ENCODE results near the gene AK1. TPM values are rescaled to one million over a fixed set of nuclear protein-coding genes. Genes with fewer than 3 reads are reported as not detected.

The AK1 gene
- polyA plus RNA-seq, 4 donors: 11.6 to 60.6 (median 51.7) TPM

DNA sequence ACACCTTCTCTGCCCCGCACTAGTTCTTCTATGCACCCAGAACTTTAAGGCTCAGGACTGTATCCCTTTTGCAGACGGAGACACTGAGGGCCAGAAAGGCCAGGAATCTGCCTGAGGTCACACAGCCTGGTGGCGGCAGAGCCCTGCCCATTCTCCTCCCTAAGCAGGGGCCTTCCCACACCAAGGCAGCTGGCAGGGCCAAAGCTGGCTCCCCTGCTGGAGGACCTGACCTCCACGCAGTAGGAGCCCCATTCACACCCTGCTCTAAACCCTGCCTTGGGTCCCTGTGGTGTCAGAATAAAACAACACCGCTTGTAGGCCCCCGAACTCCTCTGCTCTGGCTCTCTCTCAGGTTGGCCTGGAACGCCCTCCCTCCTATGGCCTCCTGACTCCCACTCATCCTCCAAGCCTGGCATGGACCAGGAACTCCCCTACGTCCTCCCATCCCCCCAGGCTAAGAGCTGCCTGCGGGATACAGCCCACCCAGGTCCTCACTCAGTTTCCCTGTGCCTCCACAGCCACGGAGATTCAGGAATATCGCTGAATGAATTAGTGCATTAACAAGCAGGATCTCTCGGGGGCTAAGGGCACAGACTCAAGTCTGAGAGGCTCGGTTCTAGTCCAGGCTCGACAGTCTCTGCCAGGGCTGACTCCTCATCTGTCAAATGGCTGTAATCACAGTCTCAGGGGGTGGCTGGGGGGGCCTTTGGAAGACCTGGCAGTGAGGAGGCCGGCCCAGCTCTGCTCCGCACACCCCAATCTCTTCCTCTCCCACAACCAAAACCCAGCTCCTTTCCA, 19.1 kb upstream of the AK1 start:
- no peak overlapping the region for H3K4me3 ChIP-seq (ENCODE audit: low read depth in 1 of 3, low read length in 3 of 3)
- peaks cover 0 to 42% of the 10 kb centered on the region in 2 donors for H3K9me3 ChIP-seq (ENCODE audit: control insufficient read depth in 2 of 2, insufficient read depth in 1 of 2, low read depth in 1 of 2, low read length in 1 of 2)
- peak overlapping the region in 1 of 3 donors; percentile 57 for H3K27ac ChIP-seq (ENCODE audit: low read depth in 1 of 3, low read length in 2 of 3)
- H3K27me3 ChIP-seq (ENCODE audit: control insufficient read depth in 3 of 3, insufficient read depth in 3 of 3, low read length in 3 of 3): peaks cover 0 to 14% (median 0%) of the 10 kb centered on the region in 3 donors
- H3K4me1 ChIP-seq (ENCODE audit: control insufficient read depth in 3 of 3, insufficient read depth in 2 of 3, low read depth in 1 of 3, low read length in 2 of 3): peaks cover 0 to 21% (median 4%) of the 10 kb centered on the region in 3 donors
- DNase-seq (no peak), FAIRE-seq (no peak)
- 71 to 80% (median 77%) methylated on average over 16 of the region's 16 CpGs for WGBS, 3 donors
- H3K36me3 ChIP-seq (ENCODE audit: control insufficient read depth in 3 of 3, insufficient read depth in 2 of 3, low read depth in 1 of 3, low read length in 3 of 3): peaks cover 0 to 31% (median 13%) of the 10 kb centered on the region in 3 donors

DNA sequence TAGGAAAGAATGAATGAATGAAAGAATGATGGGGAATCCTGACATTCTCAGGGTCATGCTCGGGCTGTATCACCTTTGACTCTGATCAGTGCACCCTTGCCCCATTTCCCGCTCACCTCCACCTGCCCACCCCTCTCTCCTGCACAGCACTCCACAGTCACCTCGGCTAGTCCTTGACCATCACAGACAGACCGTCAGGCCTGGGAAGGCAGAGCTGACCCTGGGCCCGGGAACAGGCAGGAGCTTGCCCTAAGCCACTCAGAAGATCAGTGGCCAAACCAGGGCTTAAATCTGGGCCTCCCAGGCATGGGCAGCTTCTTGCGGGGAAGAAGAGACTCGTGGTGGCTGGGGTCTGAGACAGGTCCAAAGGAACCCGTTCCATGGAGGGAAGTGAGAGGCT, 18.3 kb upstream of the AK1 start:
- peaks cover 0 to 33% (median 13%) of the 10 kb centered on the region in 3 donors for H3K36me3 ChIP-seq (ENCODE audit: control insufficient read depth in 3 of 3, insufficient read depth in 2 of 3, low read depth in 1 of 3, low read length in 3 of 3)
- H3K9me3 ChIP-seq (ENCODE audit: control insufficient read depth in 2 of 2, insufficient read depth in 1 of 2, low read depth in 1 of 2, low read length in 1 of 2): peaks cover 0 to 42% of the 10 kb centered on the region in 2 donors
- H3K4me1 ChIP-seq (ENCODE audit: control insufficient read depth in 3 of 3, insufficient read depth in 2 of 3, low read depth in 1 of 3, low read length in 2 of 3): peaks cover 0 to 21% (median 4%) of the 10 kb centered on the region in 3 donors
- 94 to 97% (median 96%) methylated on average over 8 of the region's 8 CpGs for WGBS, 3 donors
- no peak for FAIRE-seq
- H3K4me3 ChIP-seq (ENCODE audit: low read depth in 1 of 3, low read length in 3 of 3): no peak overlapping the region
- H3K27ac ChIP-seq (ENCODE audit: low read depth in 1 of 3, low read length in 2 of 3): no peak overlapping the region
- H3K27me3 ChIP-seq (ENCODE audit: control insufficient read depth in 3 of 3, insufficient read depth in 3 of 3, low read length in 3 of 3): peaks cover 0 to 14% (median 0%) of the 10 kb centered on the region in 3 donors
- DNase-seq: no peak

DNA sequence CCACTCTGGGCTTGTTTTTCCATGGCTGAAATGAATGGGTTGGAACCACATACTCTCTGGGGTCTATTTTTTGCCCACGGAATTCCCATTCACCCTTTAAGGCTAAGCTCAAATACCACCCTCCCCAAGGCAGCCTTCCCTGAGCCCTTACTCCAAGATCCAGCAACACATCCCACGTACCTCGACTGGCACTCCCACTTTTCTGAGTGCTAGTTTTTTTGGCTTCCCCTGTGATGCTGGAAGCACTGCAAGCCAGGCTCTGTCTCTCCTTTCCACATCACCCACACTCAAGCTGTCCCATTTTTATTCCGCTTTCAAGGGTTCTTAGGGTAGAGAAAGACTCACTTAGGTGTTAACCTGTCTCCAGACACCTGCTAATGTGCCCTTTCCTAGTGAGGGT, 15.9 kb upstream of the AK1 start:
- peaks cover 0 to 42% (median 15%) of the 10 kb centered on the region in 3 donors for H3K36me3 ChIP-seq (ENCODE audit: control insufficient read depth in 3 of 3, insufficient read depth in 2 of 3, low read depth in 1 of 3, low read length in 3 of 3)
- peaks cover 0 to under 1% (median 0%) of the 10 kb centered on the region in 3 donors for H3K27me3 ChIP-seq (ENCODE audit: control insufficient read depth in 3 of 3, insufficient read depth in 3 of 3, low read length in 3 of 3)
- no peak overlapping the region for H3K27ac ChIP-seq (ENCODE audit: low read depth in 1 of 3, low read length in 2 of 3)
- no peak for DNase-seq
- peaks cover 0 to 10% (median under 1%) of the 10 kb centered on the region in 3 donors for H3K4me1 ChIP-seq (ENCODE audit: control insufficient read depth in 3 of 3, insufficient read depth in 2 of 3, low read depth in 1 of 3, low read length in 2 of 3)
- WGBS, 3 donors: 93 to 94% (median 94%) methylated on average over 4 of the region's 4 CpGs
- FAIRE-seq: no peak
- peaks cover 0 to 42% of the 10 kb centered on the region in 2 donors for H3K9me3 ChIP-seq (ENCODE audit: control insufficient read depth in 2 of 2, insufficient read depth in 1 of 2, low read depth in 1 of 2, low read length in 1 of 2)
- H3K4me3 ChIP-seq (ENCODE audit: low read depth in 1 of 3, low read length in 3 of 3): no peak overlapping the region

DNA sequence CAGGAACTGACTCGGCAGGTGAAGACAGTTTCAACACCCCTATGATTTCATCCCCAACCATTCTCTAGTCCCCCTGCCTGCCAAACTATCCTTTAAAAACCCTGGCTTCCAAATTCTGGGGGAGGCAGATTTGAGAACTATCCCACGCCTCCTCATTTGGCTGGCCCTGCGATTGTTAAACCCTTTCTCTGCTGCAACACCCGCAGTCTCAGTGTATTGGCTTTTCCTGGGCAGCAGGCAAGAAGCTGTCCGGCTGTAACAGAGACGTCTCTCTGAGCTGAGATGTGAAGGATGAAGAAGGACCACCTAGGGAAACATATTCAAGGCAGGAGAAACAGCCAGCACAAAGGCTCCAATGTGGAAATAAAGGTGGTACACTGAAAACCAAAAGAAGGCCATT, 15.4 kb upstream of the AK1 start:
- no peak overlapping the region for H3K4me3 ChIP-seq (ENCODE audit: low read depth in 1 of 3, low read length in 3 of 3)
- H3K27ac ChIP-seq (ENCODE audit: low read depth in 1 of 3, low read length in 2 of 3): no peak overlapping the region
- DNase-seq (no peak), FAIRE-seq (no peak)
- peaks cover 0 to 9% (median 0%) of the 10 kb centered on the region in 3 donors for H3K4me1 ChIP-seq (ENCODE audit: control insufficient read depth in 3 of 3, insufficient read depth in 2 of 3, low read depth in 1 of 3, low read length in 2 of 3)
- H3K27me3 ChIP-seq (ENCODE audit: control insufficient read depth in 3 of 3, insufficient read depth in 3 of 3, low read length in 3 of 3): no peaks in the 10 kb centered on the region
- 88 to 97% (median 94%) methylated on average over 6 of the region's 6 CpGs for WGBS, 3 donors
- H3K36me3 ChIP-seq (ENCODE audit: control insufficient read depth in 3 of 3, insufficient read depth in 2 of 3, low read depth in 1 of 3, low read length in 3 of 3): peaks cover 0 to 42% (median 15%) of the 10 kb centered on the region in 3 donors
- H3K9me3 ChIP-seq (ENCODE audit: control insufficient read depth in 2 of 2, insufficient read depth in 1 of 2, low read depth in 1 of 2, low read length in 1 of 2): peaks cover 0 to 42% of the 10 kb centered on the region in 2 donors

DNA sequence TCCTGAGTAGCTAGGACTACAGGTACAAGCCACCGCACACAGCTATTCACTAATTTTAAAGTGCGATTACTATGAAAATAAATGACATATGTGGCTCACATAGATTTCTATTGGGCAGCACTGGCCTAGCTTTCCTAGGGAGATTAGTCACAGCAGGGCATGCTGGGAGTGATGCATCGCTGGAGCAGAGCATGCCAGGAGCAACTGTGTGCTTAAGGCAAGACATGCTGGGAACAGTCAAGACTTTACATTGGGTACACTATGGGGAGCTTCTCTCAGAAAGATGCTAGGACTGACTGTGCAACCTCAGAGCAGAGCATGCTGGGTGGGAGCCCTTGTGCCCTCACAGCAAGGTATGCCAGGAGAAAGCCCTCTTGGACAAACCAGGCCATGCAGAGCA, 12.6 kb upstream of the AK1 start:
- no peak overlapping the region for H3K4me3 ChIP-seq (ENCODE audit: low read depth in 1 of 3, low read length in 3 of 3)
- FAIRE-seq: no peak
- H3K9me3 ChIP-seq (ENCODE audit: control insufficient read depth in 2 of 2, insufficient read depth in 1 of 2, low read depth in 1 of 2, low read length in 1 of 2): peaks cover 0 to 34% of the 10 kb centered on the region in 2 donors

DNA sequence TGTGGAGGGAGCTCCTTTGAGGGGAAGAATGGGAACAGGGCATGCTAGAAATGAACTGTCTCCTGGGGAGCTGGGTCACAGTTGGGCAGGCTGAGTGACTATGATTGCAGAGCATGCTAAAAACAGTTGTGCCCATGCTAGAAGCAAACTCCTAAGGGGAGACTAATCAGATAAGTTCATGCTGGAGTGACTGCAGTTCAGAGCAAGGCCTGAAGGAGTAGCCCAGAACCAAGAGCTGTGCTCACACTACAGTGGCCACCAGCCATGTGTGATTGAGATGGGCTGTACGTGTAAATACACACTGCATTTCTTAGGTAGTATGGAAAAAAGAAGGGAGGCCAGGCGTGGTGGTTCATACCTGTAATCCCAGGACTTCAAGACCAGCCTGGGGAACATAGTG, 10.3 kb upstream of the AK1 start:
- Histone ChIP-seq H3K4me1 (ENCODE audit: control insufficient read depth in 3 of 3, insufficient read depth in 2 of 3, low read depth in 1 of 3, low read length in 2 of 3) (no peaks in the 10 kb centered on the region), H3K27me3 (ENCODE audit: control insufficient read depth in 3 of 3, insufficient read depth in 3 of 3, low read length in 3 of 3) (no peaks in the 10 kb centered on the region), H3K36me3 (ENCODE audit: control insufficient read depth in 3 of 3, insufficient read depth in 2 of 3, low read depth in 1 of 3, low read length in 3 of 3) (peaks cover 0 to 45% (median 3%) of the 10 kb centered on the region in 3 donors), H3K27ac (ENCODE audit: low read depth in 1 of 3, low read length in 2 of 3) (no peak overlapping the region), H3K4me3 (ENCODE audit: low read depth in 1 of 3, low read length in 3 of 3) (no peak overlapping the region), H3K9me3 (ENCODE audit: control insufficient read depth in 2 of 2, insufficient read depth in 1 of 2, low read depth in 1 of 2, low read length in 1 of 2) (peaks cover 0 to 11% of the 10 kb centered on the region in 2 donors)
- no peak for DNase-seq
- no peak for FAIRE-seq
- WGBS, 3 donors: 75 to 82% (median 78%) methylated on average over 2 of the region's 2 CpGs

More for the DNA sequence above, 12.6 kb upstream of the AK1 start:
- no peak for DNase-seq
- 93 to 96% (median 94%) methylated on average over 3 of the region's 3 CpGs for WGBS, 3 donors
- Histone ChIP-seq H3K4me1 (ENCODE audit: control insufficient read depth in 3 of 3, insufficient read depth in 2 of 3, low read depth in 1 of 3, low read length in 2 of 3) (no peaks in the 10 kb centered on the region), H3K27me3 (ENCODE audit: control insufficient read depth in 3 of 3, insufficient read depth in 3 of 3, low read length in 3 of 3) (no peaks in the 10 kb centered on the region), H3K36me3 (ENCODE audit: control insufficient read depth in 3 of 3, insufficient read depth in 2 of 3, low read depth in 1 of 3, low read length in 3 of 3) (peaks cover 0 to 52% (median 12%) of the 10 kb centered on the region in 3 donors), H3K27ac (ENCODE audit: low read depth in 1 of 3, low read length in 2 of 3) (no peak overlapping the region)

DNA sequence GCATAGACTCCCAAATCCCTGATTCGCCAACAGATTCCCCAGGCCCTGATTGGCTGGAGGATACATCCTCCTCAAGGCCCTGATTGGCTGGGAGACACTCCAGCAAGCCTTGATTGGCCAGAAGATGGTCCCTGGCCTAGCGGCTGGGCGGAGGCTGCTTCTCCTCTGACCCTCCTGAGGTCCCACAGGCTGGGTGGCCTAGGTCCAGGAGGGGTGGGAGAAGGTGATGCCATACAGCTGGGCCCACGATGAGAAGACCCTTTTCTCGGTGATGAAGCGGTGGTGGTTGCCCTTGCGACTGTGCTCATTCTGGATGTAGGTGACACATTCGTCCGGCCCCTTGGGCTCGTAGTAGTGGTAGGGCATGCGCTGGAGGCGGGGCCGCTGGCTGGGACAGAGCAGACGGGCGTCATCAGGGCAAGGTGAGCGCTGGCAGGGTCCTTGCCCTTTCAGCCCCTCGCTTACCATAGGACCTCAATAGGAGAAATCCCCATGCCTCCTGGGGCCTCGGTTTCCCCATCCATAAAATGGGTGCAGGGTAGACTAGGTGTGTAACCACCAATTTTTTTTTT, 9.0 kb upstream of the AK1 start:
- Histone ChIP-seq H3K4me1 (ENCODE audit: control insufficient read depth in 3 of 3, insufficient read depth in 2 of 3, low read depth in 1 of 3, low read length in 2 of 3) (no peaks in the 10 kb centered on the region), H3K27ac (ENCODE audit: low read depth in 1 of 3, low read length in 2 of 3) (no peak overlapping the region), H3K4me3 (ENCODE audit: low read depth in 1 of 3, low read length in 3 of 3) (no peak overlapping the region), H3K9me3 (ENCODE audit: control insufficient read depth in 2 of 2, insufficient read depth in 1 of 2, low read depth in 1 of 2, low read length in 1 of 2) (no peaks in the 10 kb centered on the region), H3K36me3 (ENCODE audit: control insufficient read depth in 3 of 3, insufficient read depth in 2 of 3, low read depth in 1 of 3, low read length in 3 of 3) (peaks cover 0 to 47% (median 2%) of the 10 kb centered on the region in 3 donors), H3K27me3 (ENCODE audit: control insufficient read depth in 3 of 3, insufficient read depth in 3 of 3, low read length in 3 of 3) (no peaks in the 10 kb centered on the region)
- DNase-seq: no peak
- FAIRE-seq: no peak
- WGBS, 3 donors: 93 to 96% (median 95%) methylated on average over 18 of the region's 18 CpGs

DNA sequence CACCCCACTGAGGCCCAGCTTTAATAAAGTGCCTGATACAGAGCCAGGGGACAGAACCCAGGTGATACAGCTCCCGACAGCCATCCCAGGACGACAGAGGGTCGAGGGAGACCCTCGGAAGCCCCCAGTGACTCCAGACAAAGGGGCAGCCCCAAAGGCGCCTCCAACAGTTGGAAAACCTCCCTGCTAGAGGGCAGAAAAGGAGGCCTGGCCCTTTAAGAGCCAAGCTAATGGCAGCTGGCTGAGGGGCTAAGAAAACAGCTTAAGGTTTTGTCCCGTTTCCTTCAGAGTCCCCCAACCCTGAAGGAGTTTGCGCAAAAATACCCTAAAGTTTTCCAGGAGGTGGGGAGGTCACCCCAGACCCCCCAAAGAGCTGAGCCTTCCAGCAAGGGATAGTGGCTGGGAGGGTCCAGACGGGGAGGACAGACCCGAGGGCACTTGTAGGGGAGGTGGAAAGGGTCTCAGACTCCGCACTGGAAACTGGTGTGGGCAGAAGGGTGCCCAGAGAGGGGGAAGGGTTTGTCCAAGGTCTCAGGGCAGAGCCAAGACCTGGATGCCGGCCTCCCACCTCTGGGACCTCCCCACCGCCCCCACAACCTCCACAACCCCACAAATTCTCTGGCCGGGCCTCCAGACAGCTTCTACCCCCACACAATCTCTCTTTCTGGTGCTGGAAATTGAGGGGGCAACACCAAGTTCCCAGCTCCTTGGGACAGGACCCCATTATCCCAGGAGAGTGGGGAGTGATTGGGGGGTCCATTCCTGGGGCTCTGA, 8.2 kb upstream of the AK1 start:
- Histone ChIP-seq H3K4me1 (ENCODE audit: control insufficient read depth in 3 of 3, insufficient read depth in 2 of 3, low read depth in 1 of 3, low read length in 2 of 3) (no peaks in the 10 kb centered on the region), H3K9me3 (ENCODE audit: control insufficient read depth in 2 of 2, insufficient read depth in 1 of 2, low read depth in 1 of 2, low read length in 1 of 2) (no peaks in the 10 kb centered on the region), H3K36me3 (ENCODE audit: control insufficient read depth in 3 of 3, insufficient read depth in 2 of 3, low read depth in 1 of 3, low read length in 3 of 3) (peaks cover 0 to 44% (median 2%) of the 10 kb centered on the region in 3 donors), H3K27ac (ENCODE audit: low read depth in 1 of 3, low read length in 2 of 3) (no peak overlapping the region), H3K27me3 (ENCODE audit: control insufficient read depth in 3 of 3, insufficient read depth in 3 of 3, low read length in 3 of 3) (no peaks in the 10 kb centered on the region), H3K4me3 (ENCODE audit: low read depth in 1 of 3, low read length in 3 of 3) (no peak overlapping the region)
- WGBS, 3 donors: 79 to 82% (median 80%) methylated on average over 13 of the region's 13 CpGs
- FAIRE-seq: no peak
- DNase-seq: no peak
